ENCODE measurements around the gene SLC27A6.
"Not testable (repeated sequence)": the region's sequence is repeated elsewhere in the genome, so short reads cannot be mapped to it uniquely, and the experiment has no call there.

SLC27A6 gene, protein sequence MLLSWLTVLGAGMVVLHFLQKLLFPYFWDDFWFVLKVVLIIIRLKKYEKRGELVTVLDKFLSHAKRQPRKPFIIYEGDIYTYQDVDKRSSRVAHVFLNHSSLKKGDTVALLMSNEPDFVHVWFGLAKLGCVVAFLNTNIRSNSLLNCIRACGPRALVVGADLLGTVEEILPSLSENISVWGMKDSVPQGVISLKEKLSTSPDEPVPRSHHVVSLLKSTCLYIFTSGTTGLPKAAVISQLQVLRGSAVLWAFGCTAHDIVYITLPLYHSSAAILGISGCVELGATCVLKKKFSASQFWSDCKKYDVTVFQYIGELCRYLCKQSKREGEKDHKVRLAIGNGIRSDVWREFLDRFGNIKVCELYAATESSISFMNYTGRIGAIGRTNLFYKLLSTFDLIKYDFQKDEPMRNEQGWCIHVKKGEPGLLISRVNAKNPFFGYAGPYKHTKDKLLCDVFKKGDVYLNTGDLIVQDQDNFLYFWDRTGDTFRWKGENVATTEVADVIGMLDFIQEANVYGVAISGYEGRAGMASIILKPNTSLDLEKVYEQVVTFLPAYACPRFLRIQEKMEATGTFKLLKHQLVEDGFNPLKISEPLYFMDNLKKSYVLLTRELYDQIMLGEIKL

DNA sequence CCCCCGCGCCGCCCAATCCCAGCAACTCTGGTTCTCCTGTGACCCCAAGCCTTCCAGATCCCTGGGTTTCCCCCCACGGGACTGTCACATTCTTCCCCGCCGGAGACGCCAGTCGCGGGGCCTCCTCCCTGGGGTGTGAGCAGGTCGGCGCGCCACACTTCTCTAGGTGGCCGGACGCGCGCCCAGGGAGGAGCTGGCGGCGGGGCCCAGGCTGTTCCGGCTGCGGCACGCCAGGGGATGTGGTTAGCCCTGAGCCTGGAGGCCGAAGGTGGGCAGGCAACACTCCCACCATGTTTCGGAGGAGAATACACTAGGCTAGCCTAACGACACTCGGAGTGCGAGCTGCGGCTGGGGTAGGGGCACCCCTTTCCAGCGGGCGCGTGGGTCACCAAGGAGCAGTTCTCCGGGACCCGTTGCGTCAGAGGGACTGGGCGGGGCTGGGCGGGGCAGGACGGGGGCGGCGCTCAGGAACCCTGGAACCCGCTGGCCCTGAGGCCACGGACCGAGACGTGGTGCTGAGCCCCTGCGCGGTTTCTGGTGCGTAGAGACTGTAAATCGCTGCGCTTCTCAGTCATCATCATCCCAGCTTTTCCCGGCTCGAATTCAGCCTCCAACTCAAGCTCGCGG lies at the start of gene SLC27A6:
SLC27A6 (plus strand) TSS at position 478 of the 627 bp plus-strand sequence. CDS start 650 bp downstream, outside the sequence.
- no peak for DNase-seq

GRCh38 chr5:128919542-128919941 lies 45.7 kb upstream of the SLC27A6 start:
- no peak for DNase-seq

GRCh38 chr5:128920345-128921215 lies 44.7 kb upstream of the SLC27A6 start:
- DNase-seq: no peak

GRCh38 chr5:128924299-128924698 lies 41.0 kb upstream of the SLC27A6 start:
- no peak for DNase-seq

- no peak for DNase-seq
These were observed 39.3 kb upstream of the SLC27A6 start for GRCh38 chr5:128925973-128926372.

DNA sequence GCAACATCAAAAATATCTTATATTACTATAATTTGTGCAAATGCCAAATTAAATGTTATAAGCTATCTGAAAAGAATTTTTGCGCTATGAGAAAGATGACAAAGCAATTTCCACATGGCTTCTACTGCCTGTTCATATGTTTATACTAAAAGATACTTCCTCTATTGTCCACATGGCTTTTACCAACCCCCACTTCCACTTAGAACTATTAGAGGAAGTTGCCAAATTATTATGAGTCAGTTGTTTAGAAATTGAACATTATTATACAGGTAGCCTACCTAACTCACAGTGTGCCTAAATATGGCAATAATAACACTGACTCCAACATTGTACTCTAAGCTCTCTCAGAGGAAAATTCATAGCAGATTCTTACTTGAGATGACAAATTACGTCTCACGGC lies 37.6 kb upstream of the SLC27A6 start:
- DNase-seq: peak; percentile 11

DNA sequence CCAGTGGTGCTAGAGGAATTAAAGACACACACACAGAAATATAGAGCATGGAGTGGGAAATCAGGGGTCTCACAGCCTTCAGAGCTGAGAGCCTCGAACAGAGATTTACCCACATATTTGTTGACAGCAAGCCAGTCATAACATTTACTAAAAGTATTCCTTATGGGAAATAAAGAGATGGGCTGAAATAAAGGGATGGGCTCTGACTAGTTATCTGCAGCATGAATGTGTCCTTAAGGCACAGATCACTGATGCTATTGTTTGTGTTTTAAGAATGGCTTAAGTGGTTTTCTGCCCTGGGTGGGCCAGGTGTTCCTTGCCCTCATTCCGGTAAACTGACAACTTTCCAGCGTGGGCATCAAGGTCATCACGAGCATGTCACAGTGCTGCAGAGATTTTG lies 33.1 kb upstream of the SLC27A6 start:
- not testable (repeated sequence) for DNase-seq

DNA sequence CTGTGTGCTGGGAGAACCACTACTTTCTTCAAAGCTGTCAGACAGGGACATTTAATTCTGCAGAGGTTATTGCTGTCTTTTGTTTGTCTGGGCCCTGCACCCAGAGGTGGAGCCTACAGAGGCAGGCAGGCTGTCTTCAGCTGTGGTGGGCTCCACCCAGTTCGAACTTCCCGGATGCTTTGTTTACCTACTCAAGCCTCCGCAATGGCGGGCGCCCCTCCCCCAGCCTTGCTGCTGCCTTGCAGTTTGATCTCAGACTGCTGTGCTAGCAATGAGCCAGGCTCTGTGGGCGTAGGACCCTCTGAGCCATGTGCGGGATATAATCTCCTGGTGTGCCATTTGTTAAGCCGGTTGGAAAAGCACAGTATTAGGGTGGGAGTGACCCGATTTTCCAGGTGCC lies 22.2 kb upstream of the SLC27A6 start:
- not testable (repeated sequence) for DNase-seq

DNA sequence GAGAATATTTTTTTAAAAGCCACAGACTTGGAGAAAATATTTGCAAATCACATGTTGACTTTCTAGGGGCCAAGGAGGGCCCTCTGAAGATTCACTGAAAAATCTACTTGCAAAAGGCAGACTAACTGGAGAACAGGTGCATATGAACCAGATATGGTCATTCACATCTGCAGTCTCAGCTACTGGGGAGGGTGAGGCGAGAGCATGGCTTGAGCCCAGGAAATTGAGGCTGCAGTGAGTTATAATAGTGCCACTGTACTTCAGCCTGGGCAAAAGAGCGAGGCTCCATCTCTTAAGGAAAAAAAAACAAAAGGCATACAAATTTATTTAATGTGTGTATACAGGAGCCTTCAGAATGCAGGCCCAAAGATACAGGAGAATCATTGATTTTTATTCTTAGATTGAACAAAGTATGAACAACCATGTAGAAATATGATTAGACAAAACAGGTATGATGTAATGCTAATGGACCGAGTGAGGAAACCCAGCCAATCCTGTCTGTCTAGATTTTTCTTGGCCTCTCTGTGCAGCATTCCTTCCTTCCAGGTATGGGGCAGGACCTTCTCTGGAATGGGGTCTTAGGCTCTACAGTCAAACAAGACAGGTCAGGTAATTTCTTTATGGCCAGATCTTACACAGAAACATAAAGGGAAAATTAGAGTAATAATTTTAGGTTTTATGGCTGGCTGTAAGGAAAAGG lies 15.3 kb upstream of the SLC27A6 start:
- DNase-seq: no peak

GRCh38 chr5:128951301-128951700 lies 14.0 kb upstream of the SLC27A6 start:
- DNase-seq: not testable (repeated sequence)

DNA sequence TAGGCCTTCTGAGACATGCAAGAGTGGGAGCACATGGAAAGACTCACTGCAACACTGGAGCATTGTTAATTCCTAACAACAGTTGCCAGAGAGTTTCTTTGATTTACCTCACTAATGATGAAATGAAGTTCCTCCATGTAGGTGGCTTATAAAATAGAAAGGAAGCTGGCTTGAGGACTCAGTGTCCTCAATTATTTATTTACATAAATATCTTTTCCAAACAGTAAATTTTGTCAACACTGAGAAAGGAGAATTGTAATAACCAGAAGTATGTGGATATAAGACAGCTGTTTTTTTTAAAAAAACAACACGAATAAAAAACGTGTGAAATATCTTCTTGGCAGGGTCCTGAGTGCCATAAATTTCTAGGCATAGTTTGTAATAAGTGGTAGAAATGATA lies 9.1 kb upstream of the SLC27A6 start:
- no peak for DNase-seq

DNA sequence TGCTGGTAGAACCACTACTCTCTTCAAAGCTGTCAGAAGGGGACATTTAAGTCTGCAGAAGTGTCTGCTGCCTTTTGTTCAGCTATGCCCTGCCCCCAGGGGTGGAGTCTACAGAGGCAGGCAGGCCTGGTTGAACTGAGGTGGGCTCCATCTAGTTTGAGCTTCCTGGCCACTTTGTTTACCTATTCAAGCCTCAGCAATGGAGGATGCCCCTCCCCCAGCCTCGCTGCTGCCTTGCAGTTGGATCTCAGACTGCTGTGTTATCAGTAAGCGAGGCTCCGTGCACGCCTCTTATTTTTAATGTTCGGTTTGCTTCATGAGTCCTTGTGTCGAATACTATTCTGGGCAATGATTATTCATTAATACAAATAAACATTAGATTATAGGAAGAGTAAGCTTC lies 3.1 kb upstream of the SLC27A6 start:
- no peak for DNase-seq

GRCh38 chr5:128965638-128966302 lies 482 bp downstream of the SLC27A6 start:
- DNase-seq: no peak

DNA sequence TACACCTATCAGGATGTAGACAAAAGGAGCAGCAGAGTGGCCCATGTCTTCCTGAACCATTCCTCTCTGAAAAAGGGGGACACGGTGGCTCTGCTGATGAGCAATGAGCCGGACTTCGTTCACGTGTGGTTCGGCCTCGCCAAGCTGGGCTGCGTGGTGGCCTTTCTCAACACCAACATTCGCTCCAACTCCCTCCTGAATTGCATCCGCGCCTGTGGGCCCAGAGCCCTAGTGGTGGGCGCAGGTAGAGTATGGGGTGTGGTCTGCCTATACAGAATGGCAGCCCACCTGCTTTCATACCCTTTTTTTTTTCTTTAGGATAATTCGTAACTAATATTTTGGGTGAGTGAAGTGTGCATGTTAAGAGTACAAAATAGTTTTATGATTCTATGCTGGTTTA lies 1.1 kb downstream of the SLC27A6 start:
- no peak for DNase-seq

- DNase-seq: no peak
These were observed 1.6 kb downstream of the SLC27A6 start for GRCh38 chr5:128966846-128967245.

DNA sequence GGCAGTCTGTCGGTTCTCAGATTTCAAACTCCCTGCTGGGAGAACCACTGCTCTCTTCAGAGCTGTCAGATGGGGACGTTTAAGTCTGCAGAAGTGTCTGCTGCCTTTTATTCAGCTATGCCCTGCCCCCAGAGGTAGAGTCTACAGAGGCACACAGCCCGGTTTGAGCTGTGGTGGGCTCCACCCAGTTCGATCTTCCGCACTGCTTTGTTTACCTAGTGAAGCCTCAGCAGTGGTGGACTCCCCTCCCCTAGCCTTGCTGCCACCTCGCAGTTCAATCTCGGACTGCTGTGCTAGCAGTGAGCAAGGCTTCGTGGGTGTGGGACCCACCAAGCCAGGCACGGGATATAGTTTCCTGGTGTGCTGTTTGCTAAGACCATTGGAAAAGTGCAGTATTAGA lies 8.0 kb downstream of the SLC27A6 start:
- DNase-seq: no peak

- DNase-seq: no peak
These were observed 9.3 kb downstream of the SLC27A6 start for GRCh38 chr5:128974567-128974966.

- no peak for DNase-seq
These were observed 14.5 kb downstream of the SLC27A6 start for GRCh38 chr5:128979761-128980160.

- no peak for DNase-seq
These were observed 15.6 kb downstream of the SLC27A6 start for GRCh38 chr5:128980917-128981316.

GRCh38 chr5:128984480-128984879 lies 19.2 kb downstream of the SLC27A6 start:
- DNase-seq: no peak

GRCh38 chr5:128988476-128988875 lies 23.2 kb downstream of the SLC27A6 start:
- DNase-seq: no peak

All from KG1 (cell line).